Mesenchymal stem cell (in vitro differentiated cells and primary cell): Measurements from ENCODE around the gene SREBF1.

Source experiments
- DNase-seq: peaks from one replicate; pipeline ENCODE4 v3.0.0-alpha.2; 2013
- H2AFZ ChIP-seq: one replicate; pipeline ENCODE4 v1.6.1; 2013; ENCODE audit warnings: low read depth, mild to moderate bottlenecking, control low read depth, inconsistent platforms, low read length, moderate library complexity
- H2AK5ac ChIP-seq: 2 replicates; pipeline ENCODE4 v1.6.1; 2013; ENCODE audit warnings: low read length, moderate library complexity, mild to moderate bottlenecking, inconsistent platforms; ENCODE audit not compliant: severe bottlenecking
- H2BK120ac ChIP-seq: one replicate; pipeline ENCODE4 v1.6.1; 2013; ENCODE audit warnings: low read depth, mild to moderate bottlenecking, inconsistent platforms, low read length, moderate library complexity
- H2BK12ac ChIP-seq, 2 experiments: one replicate each; pipeline ENCODE4 v1.6.1; 2013; ENCODE audit warnings: inconsistent platforms in 2 of 2, low read length in 2 of 2, mild to moderate bottlenecking in 2 of 2, moderate library complexity in 2 of 2, control low read depth in 1 of 2
- H2BK15ac ChIP-seq: one replicate; pipeline ENCODE4 v1.6.1; 2013; ENCODE audit warnings: mild to moderate bottlenecking, low read depth, inconsistent platforms; ENCODE audit not compliant: poor library complexity, severe bottlenecking
- H2BK5ac ChIP-seq: 2 replicates; pipeline ENCODE4 v1.6.1; 2013; ENCODE audit warnings: low read depth, mild to moderate bottlenecking, low read length, control low read depth, inconsistent platforms; ENCODE audit not compliant: poor library complexity, severe bottlenecking
- H3K14ac ChIP-seq, 2 experiments: one replicate each; pipeline ENCODE4 v1.6.1; 2013; ENCODE audit warnings: inconsistent platforms in 2 of 2, low read length in 2 of 2, control low read depth in 1 of 2, mild to moderate bottlenecking in 1 of 2, moderate library complexity in 1 of 2
- H3K18ac ChIP-seq, 2 experiments: one replicate each; pipeline ENCODE4 v1.6.1; 2013; ENCODE audit warnings: inconsistent platforms in 2 of 2, low read length in 2 of 2, control low read depth in 1 of 2, low read depth in 1 of 2, mild to moderate bottlenecking in 1 of 2
- H3K23ac ChIP-seq, 2 experiments: one replicate each; pipeline ENCODE4 v1.6.1; 2013; ENCODE audit warnings: inconsistent platforms in 2 of 2, low read length in 2 of 2, mild to moderate bottlenecking in 2 of 2, moderate library complexity in 2 of 2, control low read depth in 1 of 2
- H3K27ac ChIP-seq: 2 replicates; pipeline ENCODE4 v1.5.1; 2013; ENCODE audit warnings: mild to moderate bottlenecking, moderate library complexity, low read length, control low read depth, inconsistent platforms; ENCODE audit not compliant: poor library complexity, severe bottlenecking
- H3K27me3 ChIP-seq, 2 experiments: 2 replicates each; pipeline versions ENCODE4 v1.6.1 to v1.7.0; 2013; ENCODE audit warnings: low read length in 2 of 2, mild to moderate bottlenecking in 2 of 2, moderate library complexity in 2 of 2, control low read depth in 1 of 2, inconsistent platforms in 1 of 2; ENCODE audit not compliant: control insufficient read depth in 1 of 2, insufficient read depth in 1 of 2
- H3K36me3 ChIP-seq, 2 experiments: 2 replicates each; pipeline versions ENCODE4 v1.6.1 to v1.7.0; 2013; ENCODE audit warnings: low read length in 2 of 2, control low read depth in 1 of 2, inconsistent platforms in 1 of 2, low read depth in 1 of 2, mild to moderate bottlenecking in 1 of 2; ENCODE audit not compliant: insufficient read depth in 2 of 2, control insufficient read depth in 1 of 2
- H3K4ac ChIP-seq, 2 experiments: one replicate each; pipeline ENCODE4 v1.6.1; 2013; ENCODE audit warnings: inconsistent platforms in 2 of 2, low read length in 2 of 2, mild to moderate bottlenecking in 2 of 2, moderate library complexity in 2 of 2, control low read depth in 1 of 2, low read depth in 1 of 2
- H3K4me1 ChIP-seq: 2 replicates; pipeline ENCODE4 v1.6.1; 2013; ENCODE audit warnings: low read depth, low read length, control low read depth; ENCODE audit not compliant: control insufficient read depth, insufficient read depth
- H3K4me2 ChIP-seq: 2 replicates; pipeline ENCODE4 v1.6.1; 2013; ENCODE audit warnings: low read length, mild to moderate bottlenecking, inconsistent platforms; ENCODE audit not compliant: poor library complexity, severe bottlenecking
- H3K4me3 ChIP-seq, 2 experiments: 2 replicates each; pipeline versions ENCODE4 v1.5.1 to v1.7.0; 2013; ENCODE audit warnings: low read length in 2 of 2, mild to moderate bottlenecking in 2 of 2, control low read depth in 1 of 2, low read depth in 1 of 2; ENCODE audit not compliant: insufficient read depth in 1 of 2
- H3K79me1 ChIP-seq: replicated peaks from 2 replicates; pipeline ENCODE4 v1.6.1; 2013; ENCODE audit warnings: mild to moderate bottlenecking, control low read depth, low read length, inconsistent platforms; ENCODE audit not compliant: poor library complexity, severe bottlenecking
- H3K9ac ChIP-seq: 2 replicates; pipeline ENCODE4 v1.7.0; 2013; ENCODE audit warnings: mild to moderate bottlenecking, low read length, moderate library complexity
- H3K9me3 ChIP-seq: 2 replicates; pipeline ENCODE4 v1.7.0; 2013; ENCODE audit warnings: mild to moderate bottlenecking, low read length; ENCODE audit not compliant: control insufficient read depth
- H4K8ac ChIP-seq: one replicate; pipeline ENCODE4 v1.6.1; 2013; ENCODE audit warnings: inconsistent platforms, mild to moderate bottlenecking, low read length, moderate library complexity
- H4K91ac ChIP-seq: one replicate; pipeline ENCODE4 v1.6.1; 2013; ENCODE audit warnings: mild to moderate bottlenecking, low read length, inconsistent platforms
- WGBS: methylation state at CpG from one replicate; pipeline ENCODE4 v1.1.7; 2013; ENCODE audit warnings: mixed read lengths; 5-methylcytosine and 5-hydroxymethylcytosine counted together

Gene SREBF1

DNA sequence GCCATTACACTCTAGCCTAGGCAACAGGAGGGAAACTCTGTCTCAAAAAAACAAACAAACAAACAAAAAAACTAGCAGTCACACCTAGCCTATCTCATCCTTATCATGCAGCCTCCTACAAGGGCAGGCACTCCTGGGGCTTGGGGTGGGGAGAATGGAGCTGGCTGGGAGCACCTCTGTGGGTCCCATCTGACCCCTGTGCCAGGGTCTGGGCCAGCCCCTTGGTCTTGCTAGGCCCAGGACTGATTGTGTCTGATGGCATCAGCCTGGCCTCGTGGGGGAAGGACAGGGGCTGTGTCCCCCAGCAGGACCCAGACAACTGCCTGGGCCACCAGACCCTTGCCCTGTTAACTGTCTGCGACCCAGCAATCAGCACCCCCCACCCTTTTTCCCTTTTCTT is 49.8 kb downstream of the SREBF1 start:
- no peak overlapping the region for H3K9ac ChIP-seq
- DNase-seq: no peak
- no peak overlapping the region for H2AK5ac ChIP-seq
- H2BK5ac ChIP-seq: no peak overlapping the region
- H3K27ac ChIP-seq: no peak overlapping the region
- H2BK15ac ChIP-seq: no peak overlapping the region
- no peak overlapping the region for H3K4me3 ChIP-seq
- peaks cover 44% of the 10 kb centered on the region for H3K4me1 ChIP-seq
- no peak overlapping the region for H3K14ac ChIP-seq
- no peak overlapping the region for H4K91ac ChIP-seq
- no peak overlapping the region for H4K8ac ChIP-seq
- 67% methylated on average over 1 of the region's 2 CpGs for WGBS
- no peak overlapping the region for H2AFZ ChIP-seq
- no peak overlapping the region for H3K18ac ChIP-seq
- H3K23ac ChIP-seq: no peak overlapping the region
- no peaks in the 10 kb centered on the region for H3K36me3 ChIP-seq
- H2BK12ac ChIP-seq: no peak overlapping the region
- no peak overlapping the region for H3K4me2 ChIP-seq
- no peaks in the 10 kb centered on the region for H3K9me3 ChIP-seq
- H3K27me3 ChIP-seq: peaks cover 0 to 6% of the 10 kb centered on the region in 2 experiments
- peaks cover 67% of the 10 kb centered on the region for H3K79me1 ChIP-seq
- no peak overlapping the region for H2BK120ac ChIP-seq
- no peak overlapping the region for H3K4ac ChIP-seq

DNA sequence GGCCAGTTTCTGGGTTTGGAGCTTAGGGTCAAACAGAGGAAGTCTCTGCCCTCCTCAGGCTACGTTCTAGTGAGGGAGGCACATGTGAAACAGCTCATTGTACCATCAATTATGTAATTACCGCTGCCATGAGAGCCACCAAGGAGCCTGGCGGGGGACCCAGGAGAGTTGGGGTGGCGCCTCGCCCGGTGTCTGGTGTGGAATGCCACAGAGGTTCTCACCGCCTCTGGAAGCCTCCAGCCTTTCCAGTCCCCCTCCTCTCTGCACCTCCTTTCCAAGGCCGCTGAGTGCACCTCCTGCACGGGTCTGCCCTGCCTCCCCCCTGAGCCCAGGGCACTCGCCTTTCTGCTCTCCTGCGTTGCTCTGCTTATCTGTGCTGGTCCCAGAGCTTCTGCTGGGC is 51.4 kb downstream of the SREBF1 start:
- Histone ChIP-seq H2BK5ac (no peak overlapping the region), H3K4me3 (no peak overlapping the region), H3K4me1 (peaks cover 55% of the 10 kb centered on the region)

DNA sequence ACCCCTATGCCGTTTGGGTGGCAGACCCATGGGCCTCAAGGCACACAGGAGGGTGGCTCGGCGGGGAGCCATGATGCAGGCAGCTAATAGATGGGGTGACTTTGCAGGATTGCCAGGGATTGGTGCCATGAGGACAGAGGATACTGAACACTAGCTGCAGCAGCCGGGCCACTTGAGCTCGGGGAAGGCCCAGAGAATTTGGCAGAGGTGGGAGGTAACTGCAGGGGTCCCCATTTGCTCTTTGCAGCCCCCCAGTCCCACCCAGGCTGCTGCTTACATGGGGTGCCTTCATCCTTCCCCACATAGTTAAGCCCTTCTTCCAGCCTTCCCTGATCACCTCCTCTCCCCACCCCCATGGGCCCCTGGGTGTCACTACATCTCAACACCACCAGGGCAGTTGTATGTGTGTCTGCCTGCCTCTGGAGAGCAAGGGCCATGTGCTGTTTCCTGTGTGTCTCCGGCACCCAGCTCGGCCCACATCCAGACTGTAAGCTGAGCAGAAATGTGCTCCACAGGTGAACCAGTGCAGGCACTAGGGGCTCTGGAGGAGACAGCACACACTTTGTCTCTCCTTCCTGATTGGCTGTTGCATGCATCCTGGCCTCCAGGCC is 52.0 kb downstream of the SREBF1 start:
- 64% methylated on average over 7 of the region's 7 CpGs for WGBS

More for the DNA sequence above, 51.4 kb downstream of the SREBF1 start:
- Histone ChIP-seq H3K9ac (no peak overlapping the region), H3K4me2 (no peak overlapping the region), H3K4ac (no peak overlapping the region), H4K91ac (peak overlapping the region; percentile 52), H2BK12ac (no peak overlapping the region), H2AK5ac (no peak overlapping the region), H3K27me3 (peaks cover 0 to 6% of the 10 kb centered on the region in 2 experiments), H2BK120ac (no peak overlapping the region), H3K79me1 (peaks cover 57% of the 10 kb centered on the region), H3K23ac (peak overlapping the region in 1 of 2 experiments; percentile 70), H4K8ac (no peak overlapping the region), H3K9me3 (no peaks in the 10 kb centered on the region), H3K36me3 (no peaks in the 10 kb centered on the region), H3K14ac (peak overlapping the region in 1 of 2 experiments; percentile 93), H2AFZ (no peak overlapping the region), H2BK15ac (no peak overlapping the region), H3K27ac (no peak overlapping the region), H3K18ac (peak overlapping the region in 1 of 2 experiments; percentile 37)
- no peak for DNase-seq
- 72% methylated on average over 11 of the region's 11 CpGs for WGBS

DNA sequence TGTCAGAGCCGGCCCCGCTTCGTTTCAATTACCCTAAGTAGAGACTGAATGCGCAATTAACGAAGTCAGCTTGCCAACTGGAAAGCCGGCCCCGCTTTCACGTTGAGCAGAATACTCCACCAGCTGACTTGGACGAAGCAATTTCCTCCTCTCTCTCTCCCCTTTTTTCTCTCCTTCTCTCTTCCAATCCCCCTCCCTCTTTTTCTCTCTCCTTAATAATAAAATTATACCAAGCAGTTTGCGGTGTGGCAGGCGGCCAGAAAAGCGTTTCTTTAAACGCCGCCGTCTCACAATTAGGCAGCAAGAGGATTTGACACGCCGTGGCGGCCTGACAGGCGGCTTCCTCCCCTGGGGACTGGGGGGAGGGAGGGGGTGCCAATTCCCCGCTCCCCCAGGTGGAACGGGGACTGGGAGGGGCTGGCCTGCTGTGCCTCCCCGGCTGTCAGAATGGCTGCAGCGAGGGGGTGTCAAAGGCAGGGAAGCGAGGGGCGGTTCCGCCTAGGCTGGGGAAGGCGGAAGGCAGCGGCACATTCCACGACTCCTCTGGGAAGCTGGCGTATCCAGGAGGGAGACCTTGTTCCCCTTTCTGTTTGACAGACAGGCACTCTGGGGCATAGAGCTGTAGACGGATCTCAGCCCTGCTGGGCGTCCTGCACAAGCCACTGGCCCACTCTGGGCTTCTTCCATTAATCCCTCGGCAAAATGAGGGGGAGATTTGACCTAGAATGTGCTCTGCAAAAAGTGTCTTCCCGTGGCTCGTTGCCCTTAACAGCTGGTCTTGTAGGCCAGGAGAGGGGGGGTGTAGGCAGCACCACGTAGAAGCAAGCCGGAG is 52.7 kb downstream of the SREBF1 start:
- no peak overlapping the region for H2AFZ ChIP-seq
- H3K4me3 ChIP-seq: peak overlapping the region; percentile 41 to 72
- peak overlapping the region in 1 of 2 experiments; percentile 82 for H3K14ac ChIP-seq
- H3K4me1 ChIP-seq: peaks cover 53% of the 10 kb centered on the region
- peaks cover 0 to 6% of the 10 kb centered on the region in 2 experiments for H3K27me3 ChIP-seq
- peak overlapping the region; percentile 58 to 91 for H3K18ac ChIP-seq
- peak overlapping the region; percentile 54 for H3K9ac ChIP-seq
- peak overlapping the region; percentile 44 for H2BK15ac ChIP-seq
- H3K4me2 ChIP-seq: peak overlapping the region; percentile 97
- H2BK12ac ChIP-seq: peak overlapping the region in 1 of 2 experiments; percentile 93
- no peaks in the 10 kb centered on the region for H3K9me3 ChIP-seq
- no peak overlapping the region for H2AK5ac ChIP-seq
- H2BK120ac ChIP-seq: peak overlapping the region; percentile 55
- H3K23ac ChIP-seq: peak overlapping the region in 1 of 2 experiments; percentile 97
- DNase-seq: peak; percentile 68
- peaks cover 47% of the 10 kb centered on the region for H3K79me1 ChIP-seq
- peak overlapping the region; percentile 1 for H4K91ac ChIP-seq
- no peak overlapping the region for H2BK5ac ChIP-seq
- WGBS: 8% methylated on average over 37 of the region's 37 CpGs
- no peak overlapping the region for H3K27ac ChIP-seq
- H3K4ac ChIP-seq: no peak overlapping the region
- H3K36me3 ChIP-seq: no peaks in the 10 kb centered on the region
- H4K8ac ChIP-seq: peak overlapping the region; percentile 7

More for the DNA sequence above, 52.0 kb downstream of the SREBF1 start:
- Histone ChIP-seq H3K18ac (peak overlapping the region; percentile 27 to 58), H2BK15ac (no peak overlapping the region), H2AK5ac (no peak overlapping the region), H3K23ac (peak overlapping the region in 1 of 2 experiments; percentile 10), H4K91ac (no peak overlapping the region), H2BK12ac (peak overlapping the region in 1 of 2 experiments; percentile 93), H4K8ac (no peak overlapping the region), H3K9me3 (no peaks in the 10 kb centered on the region), H3K4me1 (peaks cover 53% of the 10 kb centered on the region), H2BK120ac (no peak overlapping the region), H3K4me2 (no peak overlapping the region), H3K27me3 (peaks cover 0 to 6% of the 10 kb centered on the region in 2 experiments), H3K27ac (no peak overlapping the region), H3K14ac (peak overlapping the region in 1 of 2 experiments; percentile 82), H3K4ac (no peak overlapping the region), H3K9ac (no peak overlapping the region), H3K79me1 (peaks cover 51% of the 10 kb centered on the region), H3K36me3 (no peaks in the 10 kb centered on the region), H2BK5ac (no peak overlapping the region), H3K4me3 (no peak overlapping the region), H2AFZ (no peak overlapping the region)
- DNase-seq: peak; percentile 64
